LNCAP (cell line): ENCODE measurements around the gene PHB1.

Experiments used
- TF ChIP-seq, protein P1 (sequence below): fragments of 450-650 bp; IDR thresholded peaks from 2 replicates; pipeline ENCODE4 v1.5.1; 2017; ENCODE audit warnings: mild to moderate bottlenecking

The PHB1 gene

DNA sequence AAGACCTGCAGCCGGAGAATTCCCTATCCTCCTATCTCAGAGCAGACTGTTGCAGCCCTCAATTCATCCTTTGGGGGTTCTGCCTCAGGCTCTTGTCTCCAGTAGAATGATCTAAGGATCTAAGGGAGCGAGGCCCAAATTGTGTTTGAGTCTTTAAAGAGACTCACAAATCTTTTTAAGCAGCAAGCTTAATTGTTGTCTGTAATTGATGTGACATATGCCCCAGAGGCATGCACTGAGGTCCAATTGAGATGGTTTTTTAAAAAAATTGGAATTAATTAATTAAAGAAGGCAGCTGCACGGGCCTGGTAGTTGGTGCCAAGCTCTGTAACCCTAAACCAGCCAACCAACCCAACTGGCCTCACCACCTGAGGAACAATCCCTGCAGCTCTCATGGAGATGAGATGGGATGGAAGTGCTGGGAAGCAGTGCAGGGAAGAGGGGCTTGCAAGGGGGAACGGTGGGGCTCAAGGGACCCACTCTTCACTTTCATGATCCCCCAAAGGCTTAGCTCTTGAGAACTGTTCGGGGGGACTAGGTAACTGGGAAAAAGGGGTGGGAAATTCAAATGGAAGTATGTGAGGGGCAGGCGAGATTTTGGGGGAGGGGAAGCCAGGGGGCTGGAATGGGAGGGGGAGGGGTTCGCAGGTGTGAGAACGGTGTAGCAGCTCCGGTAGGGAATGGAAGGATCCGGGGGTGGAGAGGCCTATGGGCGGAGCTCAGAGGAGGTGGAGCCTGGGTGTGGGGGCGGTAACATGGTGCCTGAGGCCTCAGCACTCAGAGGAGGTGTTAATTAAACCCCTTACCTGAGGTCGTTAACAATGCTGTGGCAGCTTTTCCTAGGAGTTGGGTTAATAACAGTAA, 43.5 kb downstream of the PHB1 start:
- TF ChIP-seq, protein P1, sequence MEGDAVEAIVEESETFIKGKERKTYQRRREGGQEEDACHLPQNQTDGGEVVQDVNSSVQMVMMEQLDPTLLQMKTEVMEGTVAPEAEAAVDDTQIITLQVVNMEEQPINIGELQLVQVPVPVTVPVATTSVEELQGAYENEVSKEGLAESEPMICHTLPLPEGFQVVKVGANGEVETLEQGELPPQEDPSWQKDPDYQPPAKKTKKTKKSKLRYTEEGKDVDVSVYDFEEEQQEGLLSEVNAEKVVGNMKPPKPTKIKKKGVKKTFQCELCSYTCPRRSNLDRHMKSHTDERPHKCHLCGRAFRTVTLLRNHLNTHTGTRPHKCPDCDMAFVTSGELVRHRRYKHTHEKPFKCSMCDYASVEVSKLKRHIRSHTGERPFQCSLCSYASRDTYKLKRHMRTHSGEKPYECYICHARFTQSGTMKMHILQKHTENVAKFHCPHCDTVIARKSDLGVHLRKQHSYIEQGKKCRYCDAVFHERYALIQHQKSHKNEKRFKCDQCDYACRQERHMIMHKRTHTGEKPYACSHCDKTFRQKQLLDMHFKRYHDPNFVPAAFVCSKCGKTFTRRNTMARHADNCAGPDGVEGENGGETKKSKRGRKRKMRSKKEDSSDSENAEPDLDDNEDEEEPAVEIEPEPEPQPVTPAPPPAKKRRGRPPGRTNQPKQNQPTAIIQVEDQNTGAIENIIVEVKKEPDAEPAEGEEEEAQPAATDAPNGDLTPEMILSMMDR: no peak

DNA sequence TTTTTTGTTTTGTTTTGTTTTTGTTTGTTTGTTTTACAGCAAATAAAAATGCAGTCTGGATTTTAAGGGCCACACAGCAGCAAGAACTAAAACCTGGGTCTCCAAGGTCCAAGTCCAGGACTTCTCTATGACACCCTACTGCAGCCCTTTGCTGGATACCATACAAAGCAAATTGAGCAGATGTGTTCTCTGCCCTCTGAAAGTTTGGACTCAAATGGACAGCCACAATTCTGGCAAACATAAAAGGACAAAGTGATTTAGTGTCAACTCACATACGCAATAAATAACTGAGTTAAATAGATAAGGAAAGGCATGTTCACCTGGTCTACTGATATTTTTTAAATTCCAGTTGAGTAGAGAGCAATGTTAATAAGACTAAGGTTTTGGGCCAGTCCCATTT, 44.9 kb downstream of the PHB1 start:
- TF ChIP-seq, protein P1: no peak

DNA sequence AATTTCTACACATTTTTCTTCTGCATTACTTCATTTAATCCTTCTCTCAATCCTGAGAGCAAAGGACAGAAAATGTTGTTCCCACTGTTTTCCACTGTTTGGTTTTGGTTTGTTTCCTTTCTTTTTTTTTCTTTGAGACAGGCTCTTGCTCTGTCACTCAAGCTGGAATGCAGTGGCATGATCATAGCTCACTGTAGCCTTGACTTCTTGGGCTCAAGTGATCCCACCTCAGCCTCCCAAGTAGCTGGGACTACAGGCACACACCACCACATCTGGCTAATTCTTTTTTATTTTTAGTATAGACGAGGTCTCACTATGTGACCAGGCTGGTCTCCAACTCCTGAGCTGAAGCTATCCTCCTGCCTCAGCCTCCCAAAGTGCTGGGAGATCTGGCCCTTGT, 45.6 kb downstream of the PHB1 start:
- TF ChIP-seq, protein P1: no peak

DNA sequence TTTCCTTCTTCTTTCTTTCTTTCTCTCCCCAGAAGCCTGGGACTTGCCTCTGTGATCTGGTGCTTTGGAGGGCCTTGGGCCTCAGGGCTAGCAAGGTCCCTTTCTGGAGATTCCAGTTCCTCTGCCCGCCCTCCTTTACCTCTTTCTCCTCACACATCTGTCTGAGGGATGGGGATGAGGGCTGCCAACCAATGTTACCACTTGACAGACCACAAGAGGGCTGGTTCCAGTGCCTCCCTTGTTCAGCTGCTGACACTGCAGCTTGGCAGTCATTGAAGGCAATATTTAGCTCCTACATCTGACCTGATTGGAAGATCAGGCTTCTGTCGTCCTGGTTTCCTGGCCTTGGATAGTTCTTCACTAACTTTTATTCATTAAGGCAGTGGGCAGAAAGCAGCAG, 49.0 kb downstream of the PHB1 start:
- TF ChIP-seq, protein P1: no peak

DNA sequence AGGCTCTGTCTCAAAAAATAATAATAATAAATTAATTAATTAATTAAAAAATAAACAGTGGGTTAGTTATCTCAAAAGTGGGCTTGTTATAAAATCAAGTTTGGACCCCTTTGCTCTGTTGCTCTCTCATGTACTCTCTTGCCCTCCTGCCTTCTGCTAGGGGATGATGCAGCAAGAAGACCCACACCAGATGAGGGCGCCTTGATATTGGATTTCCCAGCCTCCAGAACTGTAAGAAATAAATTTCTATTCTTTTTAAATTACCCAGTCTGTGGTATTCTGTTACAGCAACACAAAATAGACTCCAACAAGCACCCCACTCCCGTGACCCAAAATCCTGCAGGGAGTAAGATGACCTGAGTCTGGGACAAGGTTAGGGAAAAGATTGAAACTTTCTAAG, 50.6 kb downstream of the PHB1 start:
- TF ChIP-seq, protein P1: no peak

DNA sequence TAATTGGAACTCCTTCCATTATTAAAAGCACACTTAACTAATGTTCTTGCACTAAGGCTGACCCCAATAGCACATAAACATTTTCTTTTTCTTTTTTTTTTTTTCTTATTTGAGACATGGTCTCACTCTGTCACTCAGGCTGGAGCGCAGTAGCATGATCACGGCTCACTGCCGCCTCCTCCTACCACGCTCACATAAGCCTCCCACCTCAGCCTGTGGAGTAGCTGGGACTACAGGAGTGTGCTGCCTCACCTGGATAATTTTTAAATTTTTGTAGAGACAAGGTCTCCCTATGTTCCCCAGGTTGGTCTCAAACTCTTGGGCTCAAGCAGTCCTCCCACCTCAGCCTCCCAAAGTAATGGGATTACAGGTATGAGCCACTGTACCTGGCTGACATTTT, 51.4 kb downstream of the PHB1 start:
- TF ChIP-seq, protein P1: no peak

DNA sequence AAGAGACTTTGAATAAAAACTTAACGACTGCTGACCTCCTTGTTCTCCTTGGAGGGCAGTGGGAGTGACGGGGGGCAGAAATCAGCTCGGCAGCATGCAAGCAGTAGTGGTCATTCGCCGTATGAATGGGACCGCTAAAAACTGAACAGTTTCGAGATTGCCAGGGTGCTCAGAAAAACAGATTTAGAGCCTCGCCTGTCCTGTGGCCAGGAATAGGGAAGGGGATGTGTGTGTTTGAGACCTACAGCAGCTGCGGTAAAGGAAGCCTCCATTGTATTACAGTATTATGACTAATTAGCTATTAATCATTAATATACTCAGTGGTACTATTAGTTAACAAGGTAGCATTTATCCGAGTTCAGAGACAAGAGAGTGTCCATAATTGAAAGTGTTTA, 52.0 kb downstream of the PHB1 start:
- TF ChIP-seq, protein P1: no peak
